H54 (cell line): Measurements from ENCODE around the gene RAX2.
A peak's percentile ranks its signal among the peaks of the same experiment; 100 is the strongest.

Source experiments
- DNase-seq: peaks from one replicate; pipeline ENCODE4 v3.0.0; 2011; ENCODE audit warnings: low spot score, mixed read lengths; ENCODE audit not compliant: insufficient read length
- FAIRE-seq: peaks from 3 replicates; lab custom pipeline; 2011; peaks lifted over from hg19 to GRCh38; lab: Jason Lieb, UNC
- POLR2A ChIP-seq: IDR thresholded peaks from 2 replicates; pipeline ENCODE4 v1.6.1; 2011; ENCODE audit warnings: low read depth, mild to moderate bottlenecking, low read length

Gene RAX2

GRCh38 chr19:3725121-3725520 lies 46.9 kb downstream of the RAX2 start:
- no peak for FAIRE-seq
- TF ChIP-seq POLR2A = no peak
- no peak for DNase-seq

- no peak for TF ChIP-seq POLR2A
- DNase-seq (no peak), FAIRE-seq (no peak)
Observed at GRCh38 chr19:3723883-3724282, 48.1 kb downstream of the RAX2 start.

GRCh38 chr19:3723110-3723488 lies 48.9 kb downstream of the RAX2 start:
- no peak for DNase-seq
- no peak for TF ChIP-seq POLR2A
- FAIRE-seq = no peak

GRCh38 chr19:3722443-3723109 lies 49.5 kb downstream of the RAX2 start:
- no peak for TF ChIP-seq POLR2A
- DNase-seq (no peak), FAIRE-seq (no peak)

GRCh38 chr19:3721887-3722442 lies 50.1 kb downstream of the RAX2 start:
- no peak for TF ChIP-seq POLR2A
- FAIRE-seq = no peak

GRCh38 chr19:3721131-3721886 lies 50.7 kb downstream of the RAX2 start:
- DNase-seq = peak; percentile 83
- TF ChIP-seq POLR2A = no peak
- FAIRE-seq = no peak

More at GRCh38 chr19:3721887-3722442, 50.1 kb downstream of the RAX2 start:
- DNase-seq = no peak

GRCh38 chr19:3720349-3720917 lies 51.6 kb downstream of the RAX2 start:
- DNase-seq = no peak
- TF ChIP-seq POLR2A = no peak
- FAIRE-seq = no peak

GRCh38 chr19:3719868-3720267 lies 52.2 kb downstream of the RAX2 start:
- no peak for TF ChIP-seq POLR2A
- DNase-seq (no peak), FAIRE-seq (no peak)
